Measurements from ENCODE around the gene RET. TPM values are rescaled to one million over a fixed set of nuclear protein-coding genes. Genes with fewer than 3 reads are reported as not detected.

The RET gene
- 1 to 10 TPM; 1.0 to 1.3 TPM for total RNA-seq
- long read RNA-seq, donor 1, partial matches to known transcripts = 1 of 2 reads
- long read RNA-seq, donor 1, other reads (novel, unspliced or antisense) = 1 of 2 reads
- long read RNA-seq, donor 2, partial matches to known transcripts = 3 of 4 reads
- long read RNA-seq, donor 2, other reads (novel, unspliced or antisense) = 1 of 4 reads

GRCh38 chr10:43076876-43077420 lies at the start of gene RET:
RET (plus strand) TSS chr10:43077069; CDS start chr10:43077259, 190 bp downstream.
- intact Hi-C loops (cut with DNase I) = no loop called here
- DNase-seq (ENCODE audit: low spot score) = no peak

- intact Hi-C loops (cut with DNase I) = no loop called here
- no peak for DNase-seq (ENCODE audit: low spot score)
Measured at GRCh38 chr10:43027331-43027955, 49.4 kb upstream of the RET start.

GRCh38 chr10:43028143-43028542 lies 48.7 kb upstream of the RET start:
- intact Hi-C loops (cut with DNase I) = no loop called here

GRCh38 chr10:43029043-43029442 lies 47.8 kb upstream of the RET start:
- no peak for DNase-seq (ENCODE audit: low spot score)
- intact Hi-C loops (cut with DNase I) = no loop called here

More at GRCh38 chr10:43028143-43028542, 48.7 kb upstream of the RET start:
- no peak for DNase-seq (ENCODE audit: low spot score)

GRCh38 chr10:43032613-43033012 lies 44.3 kb upstream of the RET start:
- no peak for DNase-seq (ENCODE audit: low spot score)
- intact Hi-C loops (cut with DNase I) = no loop called here

- intact Hi-C loops (cut with DNase I) = no loop called here
- no peak for DNase-seq (ENCODE audit: low spot score)
Measured at GRCh38 chr10:43035800-43036199, 41.1 kb upstream of the RET start.

GRCh38 chr10:43036481-43037428 lies 40.1 kb upstream of the RET start:
- peak; percentile 61 for DNase-seq (ENCODE audit: low spot score)
- intact Hi-C loops (cut with DNase I) = no loop called here

- DNase-seq (ENCODE audit: low spot score) = no peak
- intact Hi-C loops (cut with DNase I) = no loop called here
Measured at GRCh38 chr10:43037440-43037839, 39.4 kb upstream of the RET start.

- intact Hi-C loops (cut with DNase I) = no loop called here
- no peak for DNase-seq (ENCODE audit: low spot score)
Measured at GRCh38 chr10:43037942-43038782, 38.7 kb upstream of the RET start.

GRCh38 chr10:43038783-43039623 lies 37.9 kb upstream of the RET start:
- no peak for DNase-seq (ENCODE audit: low spot score)
- intact Hi-C loops (cut with DNase I) = no loop called here

- peak; percentile 66 for DNase-seq (ENCODE audit: low spot score)
- intact Hi-C loops (cut with DNase I) = no loop called here
Measured at GRCh38 chr10:43039624-43040481, 37.0 kb upstream of the RET start.

- intact Hi-C loops (cut with DNase I) = no loop called here
- DNase-seq (ENCODE audit: low spot score) = peak; percentile 48
Measured at GRCh38 chr10:43040482-43041256, 36.2 kb upstream of the RET start.

- intact Hi-C loops (cut with DNase I) = no loop called here
- peak; percentile 66 for DNase-seq (ENCODE audit: low spot score)
Measured at GRCh38 chr10:43041422-43042342, 35.2 kb upstream of the RET start.

- intact Hi-C loops (cut with DNase I) = no loop called here
- DNase-seq (ENCODE audit: low spot score) = peak; percentile 73
Measured at GRCh38 chr10:43042503-43043341, 34.1 kb upstream of the RET start.

GRCh38 chr10:43043342-43043772 lies 33.5 kb upstream of the RET start:
- intact Hi-C loops (cut with DNase I) = no loop called here
- no peak for DNase-seq (ENCODE audit: low spot score)

Measured in posterior vena cava (tissue), 2 donors.